Effector memory CD4-positive, alpha-beta T cell (primary cell): ENCODE measurements around the gene CDH13.

Experiments used
- DNase-seq, 3 donors: peaks; one replicate each; pipeline ENCODE4 v3.0.0-alpha.2; 2020
- H3K27ac ChIP-seq: 2 replicates; pipeline ENCODE4 v1.7.0; 2013; ENCODE audit warnings: mild to moderate bottlenecking, low read length, moderate library complexity; ENCODE audit not compliant: insufficient read depth, poor library complexity, severe bottlenecking
- H3K27me3 ChIP-seq: replicated peaks from 2 replicates; pipeline ENCODE4 v1.7.0; 2013; ENCODE audit warnings: mild to moderate bottlenecking, low read length; ENCODE audit not compliant: insufficient read depth, control insufficient read depth, poor library complexity, severe bottlenecking
- H3K36me3 ChIP-seq: 2 replicates; pipeline ENCODE4 v1.7.0; 2013; ENCODE audit warnings: mild to moderate bottlenecking, low read length, moderate library complexity; ENCODE audit not compliant: control insufficient read depth, insufficient read depth
- H3K4me1 ChIP-seq: 2 replicates; pipeline ENCODE4 v1.7.0; 2013; ENCODE audit warnings: low read length, mild to moderate bottlenecking; ENCODE audit not compliant: control insufficient read depth, insufficient read depth, poor library complexity, severe bottlenecking
- H3K4me3 ChIP-seq: 2 replicates; pipeline ENCODE4 v1.7.0; 2013; ENCODE audit warnings: low read length, low read depth, mild to moderate bottlenecking; ENCODE audit not compliant: insufficient read depth, poor library complexity, severe bottlenecking
- H3K9me3 ChIP-seq: 2 replicates; pipeline ENCODE4 v1.7.0; 2013; ENCODE audit warnings: mild to moderate bottlenecking, low read length, moderate library complexity; ENCODE audit not compliant: control insufficient read depth

Gene CDH13

DNA sequence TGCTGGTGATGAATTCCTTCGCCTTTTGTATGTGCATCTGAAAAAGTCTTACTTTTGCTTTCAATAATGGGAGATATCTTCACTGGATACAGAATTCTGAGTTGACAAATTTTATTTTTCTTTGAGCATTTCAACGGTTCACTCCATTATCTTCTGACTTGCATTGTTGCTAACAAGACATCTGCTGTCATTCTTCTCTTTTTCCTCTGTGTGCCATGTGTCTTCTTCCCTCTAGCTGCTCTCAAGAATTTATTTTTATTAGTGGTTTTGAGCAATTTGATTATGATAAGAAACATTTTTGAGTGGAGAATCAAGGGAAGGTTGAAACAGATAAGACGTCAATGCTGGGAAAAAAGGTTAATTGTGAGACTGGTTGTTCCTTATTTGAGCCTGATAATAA, 471.8 kb downstream of the CDH13 start:
- H3K27ac ChIP-seq: no peak overlapping the region
- H3K27me3 ChIP-seq: no peaks in the 10 kb centered on the region
- no peak overlapping the region for H3K4me3 ChIP-seq
- H3K36me3 ChIP-seq: no peaks in the 10 kb centered on the region
- H3K9me3 ChIP-seq: no peaks in the 10 kb centered on the region
- H3K4me1 ChIP-seq: no peaks in the 10 kb centered on the region
- no peak for DNase-seq

DNA sequence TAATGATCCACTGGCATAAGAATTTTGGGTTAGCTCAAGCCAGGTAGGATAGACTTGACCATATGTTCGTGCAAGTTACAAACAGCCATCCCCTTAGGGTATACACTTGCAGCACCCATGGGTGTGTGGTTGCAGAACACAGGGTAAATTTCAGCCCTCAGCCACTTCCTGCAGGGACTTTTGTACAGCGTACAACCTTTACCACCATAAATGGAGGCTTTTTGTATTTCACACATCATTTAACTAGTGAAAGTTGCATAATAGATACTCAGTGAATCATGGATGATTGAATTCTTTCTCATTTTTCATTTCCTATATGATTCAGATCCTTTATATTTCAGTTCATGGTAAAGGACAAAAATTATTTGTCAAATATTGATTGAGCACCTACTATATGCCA, 473.9 kb downstream of the CDH13 start:
- no peaks in the 10 kb centered on the region for H3K4me1 ChIP-seq
- H3K36me3 ChIP-seq: no peaks in the 10 kb centered on the region
- no peak overlapping the region for H3K27ac ChIP-seq
- no peak overlapping the region for H3K4me3 ChIP-seq
- no peak for DNase-seq
- H3K27me3 ChIP-seq: no peaks in the 10 kb centered on the region
- H3K9me3 ChIP-seq: no peaks in the 10 kb centered on the region

GRCh38 chr16:83102336-83102735, 475.6 kb downstream of the CDH13 start:
- DNase-seq: no peak
- Histone ChIP-seq H3K9me3 (no peaks in the 10 kb centered on the region), H3K36me3 (no peaks in the 10 kb centered on the region), H3K27me3 (no peaks in the 10 kb centered on the region), H3K27ac (no peak overlapping the region), H3K4me3 (no peak overlapping the region), H3K4me1 (no peaks in the 10 kb centered on the region)

GRCh38 chr16:83105279-83106077, 478.7 kb downstream of the CDH13 start:
- Histone ChIP-seq H3K9me3 (no peaks in the 10 kb centered on the region), H3K4me1 (no peaks in the 10 kb centered on the region), H3K27ac (no peak overlapping the region), H3K27me3 (no peaks in the 10 kb centered on the region), H3K4me3 (no peak overlapping the region), H3K36me3 (no peaks in the 10 kb centered on the region)
- no peak for DNase-seq

DNA sequence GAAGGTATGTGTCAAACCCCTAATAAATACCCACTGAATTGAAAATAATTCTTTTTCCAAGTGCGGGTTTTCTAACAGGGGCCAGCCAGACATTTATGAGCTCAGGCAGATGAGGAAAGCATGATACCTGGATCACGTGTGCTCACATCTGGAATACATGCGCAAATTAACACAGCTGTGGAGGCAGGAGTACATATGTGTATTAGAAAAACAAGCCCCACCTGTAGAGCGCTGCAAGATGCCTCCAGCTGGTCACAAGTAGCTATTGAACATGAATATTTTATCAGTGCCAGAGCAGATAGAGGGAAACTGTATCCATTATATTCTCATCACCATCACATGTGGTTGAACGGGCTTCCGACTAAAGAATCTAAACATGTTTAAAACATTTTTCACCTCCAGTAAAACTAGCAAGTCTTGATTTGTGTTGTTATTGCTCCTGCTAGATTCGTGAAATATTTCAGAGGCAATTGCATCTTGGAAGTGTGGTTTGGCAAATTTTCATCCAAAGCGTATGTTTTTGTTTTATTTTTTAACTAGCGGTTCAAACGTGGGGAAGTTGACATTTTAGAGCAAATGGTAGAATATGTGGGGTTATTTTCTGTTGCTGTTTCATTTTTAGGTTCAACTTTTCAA, 482.8 kb downstream of the CDH13 start:
- H3K4me3 ChIP-seq: no peak overlapping the region
- no peaks in the 10 kb centered on the region for H3K36me3 ChIP-seq
- H3K27ac ChIP-seq: no peak overlapping the region
- no peaks in the 10 kb centered on the region for H3K4me1 ChIP-seq
- no peaks in the 10 kb centered on the region for H3K9me3 ChIP-seq
- no peaks in the 10 kb centered on the region for H3K27me3 ChIP-seq
- DNase-seq: no peak

DNA sequence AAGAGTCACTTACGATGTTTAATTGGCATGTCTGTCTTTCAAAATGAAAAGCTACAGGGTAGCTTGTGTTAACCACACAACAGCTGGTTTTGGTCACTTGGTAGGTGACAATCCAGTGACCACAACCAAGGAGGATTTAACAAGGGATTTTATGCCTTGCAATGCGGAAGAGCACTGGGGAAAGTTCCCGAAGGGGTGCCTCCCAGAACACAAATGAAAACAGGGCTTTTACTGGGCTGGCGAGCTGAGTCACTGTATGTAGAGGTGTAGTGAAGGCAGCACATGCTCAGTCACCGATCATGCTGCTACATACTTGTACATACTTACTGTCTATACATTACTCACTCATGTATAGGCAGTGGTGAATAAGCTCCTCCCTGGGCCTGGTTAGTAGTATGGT, 483.5 kb downstream of the CDH13 start:
- Histone ChIP-seq H3K4me3 (no peak overlapping the region), H3K27me3 (no peaks in the 10 kb centered on the region), H3K9me3 (no peaks in the 10 kb centered on the region), H3K36me3 (no peaks in the 10 kb centered on the region), H3K27ac (no peak overlapping the region), H3K4me1 (no peaks in the 10 kb centered on the region)
- DNase-seq: no peak

DNA sequence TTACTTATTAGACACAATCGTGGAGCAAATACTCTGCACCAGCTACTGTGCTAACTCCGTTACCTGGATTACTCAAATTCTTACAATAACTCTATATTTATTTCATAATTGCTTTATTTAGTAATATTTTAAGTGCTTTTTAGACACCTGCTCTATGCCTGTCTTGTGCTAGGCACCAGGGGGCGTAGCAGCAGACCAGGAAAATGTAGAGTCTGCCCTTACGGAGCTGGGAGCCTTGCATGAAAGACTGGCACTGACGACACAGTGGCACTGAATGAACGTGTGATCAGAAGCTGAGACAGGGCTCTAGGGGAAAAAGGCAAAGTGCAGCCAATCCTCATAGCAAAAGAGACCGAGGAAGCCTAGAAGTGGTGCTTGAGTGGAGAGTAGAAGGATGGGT, 486.5 kb downstream of the CDH13 start:
- Histone ChIP-seq H3K4me3 (no peak overlapping the region), H3K4me1 (no peaks in the 10 kb centered on the region), H3K27me3 (no peaks in the 10 kb centered on the region), H3K9me3 (no peaks in the 10 kb centered on the region), H3K27ac (no peak overlapping the region), H3K36me3 (no peaks in the 10 kb centered on the region)
- DNase-seq: no peak

- Histone ChIP-seq H3K4me1 (no peaks in the 10 kb centered on the region), H3K36me3 (no peaks in the 10 kb centered on the region), H3K9me3 (no peaks in the 10 kb centered on the region), H3K27ac (no peak overlapping the region), H3K27me3 (no peaks in the 10 kb centered on the region), H3K4me3 (no peak overlapping the region)
- no peak for DNase-seq
Observed at GRCh38 chr16:83113811-83114210, 487.0 kb downstream of the CDH13 start.

GRCh38 chr16:83115491-83116232, 488.9 kb downstream of the CDH13 start:
- Histone ChIP-seq H3K4me1 (no peaks in the 10 kb centered on the region), H3K27ac (no peak overlapping the region), H3K36me3 (no peaks in the 10 kb centered on the region), H3K27me3 (no peaks in the 10 kb centered on the region), H3K9me3 (no peaks in the 10 kb centered on the region), H3K4me3 (no peak overlapping the region)
- DNase-seq: no peak
